Measurements from ENCODE around the gene SH2D5. TPM values are rescaled to one million over a fixed set of nuclear protein-coding genes. Genes with fewer than 3 reads are reported as not detected.

The SH2D5 gene
- total RNA-seq, 1 experiment from 2014 or later, result 8.7 TPM

GRCh38 chr1:20719871-20720620 lies 12.5 kb downstream of the SH2D5 start:
- H3K79me2 ChIP-seq (ENCODE audit: insufficient read depth, low read length), result no peaks in the 10 kb centered on the region
- Mint-ChIP-seq H3K4me3 (no peak overlapping the region), H3K4me1 (peaks cover 10 to 21% of the 10 kb centered on the region in 2 experiments), H3K27me3 (ENCODE audit: low read depth) (peaks cover 47% of the 10 kb centered on the region), H3K9me3 (no peaks in the 10 kb centered on the region), H3K27ac (no peak overlapping the region), H3K36me3 (ENCODE audit: insufficient read depth in 1 of 3, low read depth in 3 of 3) (peaks cover 0 to 5% (median 0%) of the 10 kb centered on the region in 3 experiments; a peak in 1 of 7 replicates)
- H3K79me1 ChIP-seq (ENCODE audit: insufficient read depth, low read depth, low read length, poor library complexity, severe bottlenecking), result no peaks in the 10 kb centered on the region
- H4K20me1 ChIP-seq (ENCODE audit: control insufficient read depth, insufficient read depth, insufficient read length), result peaks cover 5% of the 10 kb centered on the region
- H3K56ac ChIP-seq (ENCODE audit: insufficient read length, low read depth, low read length), result no peak overlapping the region
- H2BK12ac ChIP-seq (ENCODE audit: insufficient read length, low read depth, low read length), result no peak overlapping the region
- no peak overlapping the region for H3T11ph ChIP-seq (ENCODE audit: low read length)
- no peak overlapping the region for H2BK15ac ChIP-seq (ENCODE audit: low read depth, low read length)
- no peak overlapping the region for H3K4me2 ChIP-seq (ENCODE audit: insufficient read depth, insufficient read length, low read length)
- H4K5ac ChIP-seq (ENCODE audit: insufficient read length, low read depth, low read length), result no peak overlapping the region
- H2BK120ac ChIP-seq (ENCODE audit: low read depth, low read length, poor library complexity, severe bottlenecking), result no peak overlapping the region
- no peak overlapping the region for H3K27ac ChIP-seq (ENCODE audit: insufficient read length, low read depth, low read length)
- no CpG with 5 or more reads among the region's 5 CpGs for WGBS (ENCODE audit: extremely low coverage, insufficient read length, low lambda C conversion rate)
- no peak overlapping the region for H2AK5ac ChIP-seq (ENCODE audit: insufficient read length, low read length)
- no peak overlapping the region for H3K18ac ChIP-seq (ENCODE audit: insufficient read length, low read depth, low read length)
- no peak for TF ChIP-seq CTCF (conservative IDR thresholded peaks at IDR 0.05)
- no peak overlapping the region for H4K91ac ChIP-seq (ENCODE audit: insufficient read length, low read depth, low read length)
- H2AFZ ChIP-seq (ENCODE audit: low read length), result no peak overlapping the region
- H2BK20ac ChIP-seq (ENCODE audit: low read depth, low read length, poor library complexity, severe bottlenecking), result no peak overlapping the region
- no peaks in the 10 kb centered on the region for H3K9me3 ChIP-seq (ENCODE audit: control insufficient read depth, low read depth, low read length)
- H3K14ac ChIP-seq (ENCODE audit: insufficient read depth, low read length), result no peak overlapping the region
- H2BK5ac ChIP-seq (ENCODE audit: insufficient read length, low read length), result no peak overlapping the region
- peak; percentile 11 for DNase-seq
- H3K27me3 ChIP-seq (ENCODE audit: insufficient read depth, low read length), result no peaks in the 10 kb centered on the region; the same call in 1 of the 2 replicates
- no peak overlapping the region for H3K4ac ChIP-seq (ENCODE audit: low read depth, low read length)
- no peak overlapping the region for H4K8ac ChIP-seq (replicated peaks; ENCODE audit: insufficient read length, low read depth, low read length)
- no peak overlapping the region for H3K23ac ChIP-seq (ENCODE audit: insufficient read length, low read depth, low read length)
- no peak overlapping the region for H3K9ac ChIP-seq (ENCODE audit: extremely low read depth, insufficient read length, low read length)
- H3K23me2 ChIP-seq (ENCODE audit: insufficient read length, low read depth, low read length, poor library complexity, severe bottlenecking), result peaks cover 7% of the 10 kb centered on the region
- no peaks in the 10 kb centered on the region for H3K4me1 ChIP-seq (ENCODE audit: insufficient read depth, low read length)

All from H9 (cell line).